ENCODE results near the gene HMCN2.
"Not testable (repeated sequence)": the region's sequence is repeated elsewhere in the genome, so short reads cannot be mapped to it uniquely, and the experiment has no call there.

The HMCN2 gene

DNA sequence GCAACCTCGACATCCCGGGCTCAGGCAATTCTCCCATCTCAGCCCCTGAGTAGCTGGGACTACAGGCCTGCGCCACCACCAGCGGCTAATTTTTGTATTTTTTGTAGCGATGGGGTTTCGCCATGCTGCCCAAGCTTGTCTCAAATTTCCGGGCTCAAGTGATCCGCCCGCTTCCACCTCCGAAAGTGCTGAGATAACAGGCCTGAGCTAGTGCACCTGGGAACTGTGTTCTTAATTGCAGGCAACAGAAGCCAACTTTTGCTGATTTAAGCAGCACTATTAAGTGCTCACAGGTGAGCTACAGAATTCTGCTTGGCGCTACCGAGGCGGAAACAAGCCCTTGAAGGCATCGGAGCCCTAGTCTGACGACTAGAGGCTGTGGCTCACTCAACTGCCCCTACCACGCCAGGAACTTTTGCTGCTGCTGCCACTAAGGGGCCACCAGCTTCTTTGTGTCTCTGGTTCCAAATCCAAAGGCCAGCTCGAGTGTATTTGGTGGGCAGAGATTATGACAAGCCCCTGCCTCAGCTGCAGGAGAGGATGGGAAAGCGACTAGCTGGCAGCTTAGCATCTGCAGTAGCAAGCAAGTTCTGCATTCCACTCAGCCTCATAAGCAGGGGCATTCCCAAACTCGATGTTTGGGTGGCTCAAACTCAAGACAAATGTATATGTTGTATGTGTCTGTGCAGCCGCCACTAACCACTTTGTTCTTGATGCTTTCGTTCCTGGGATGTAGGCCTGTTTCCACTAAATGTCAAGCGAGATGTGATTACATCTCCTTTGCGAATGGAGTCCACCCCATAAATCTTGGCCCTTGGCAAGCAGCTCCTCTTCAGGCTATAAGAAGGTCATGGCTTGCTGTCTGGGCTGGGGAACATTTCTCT is 10.6 kb upstream of the HMCN2 start:
- Histone ChIP-seq H3K36me3 (replicated peaks; ENCODE audit: insufficient read depth, low read length) (no peaks in the 10 kb centered on the region), H4K20me1 (ENCODE audit: insufficient read depth, low read length) (no peaks in the 10 kb centered on the region), H3K27ac (ENCODE audit: low read length) (peak overlapping the region; percentile 56; the same call in 1 of the 2 replicates), H2AFZ (ENCODE audit: low read length) (peak overlapping the region; percentile 62), H3K4me3 (ENCODE audit: low read length) (peak overlapping the region; percentile 36), H3K79me2 (ENCODE audit: low read length) (no peaks in the 10 kb centered on the region), H3K9me3 (replicated peaks; ENCODE audit: insufficient read depth, low read length) (no peaks in the 10 kb centered on the region), H3K9ac (ENCODE audit: low read length) (0 out of 2 replicates have a peak overlapping the region, but pooled peaks have one; percentile 23), H3F3A (ENCODE audit: insufficient read depth, low read length) (peaks cover 10% of the 10 kb centered on the region), H3K4me2 (ENCODE audit: low read depth, low read length) (peak overlapping the region; percentile 81), H3K27me3 (replicated peaks; ENCODE audit: insufficient read depth, low read length) (peaks cover 61% of the 10 kb centered on the region), H3K9me2 (replicated peaks; ENCODE audit: insufficient read depth, low read length) (no peaks in the 10 kb centered on the region), H3K4me1 (ENCODE audit: low read length) (peaks cover 5% of the 10 kb centered on the region; the same call in 1 of the 2 replicates)
- TF ChIP-seq EZH2 (optimal IDR thresholded peaks at IDR 0.05; ENCODE audit: low read depth, low read length) (no peak), CTCF (IDR thresholded peaks at IDR 0.05; ENCODE audit: low read length) (no peak), EZH2phosphoT487 (IDR thresholded peaks at IDR 0.05; ENCODE audit: low read length) (no peak)
- peak; percentile 82 for DNase-seq

- no peaks in the 10 kb centered on the region for H3K9me2 ChIP-seq (replicated peaks; ENCODE audit: insufficient read depth, low read length)
- peaks cover 5% of the 10 kb centered on the region; the same call in 1 of the 2 replicates for H3K4me1 ChIP-seq (ENCODE audit: low read length)
- H3K79me2 ChIP-seq (ENCODE audit: low read length): no peaks in the 10 kb centered on the region
- H4K20me1 ChIP-seq (ENCODE audit: insufficient read depth, low read length): no peaks in the 10 kb centered on the region
- no peak for DNase-seq
- H3K27me3 ChIP-seq (replicated peaks; ENCODE audit: insufficient read depth, low read length): peaks cover 61% of the 10 kb centered on the region
- H3K4me2 ChIP-seq (ENCODE audit: low read depth, low read length): peak overlapping the region; percentile 81
- no peaks in the 10 kb centered on the region for H3K9me3 ChIP-seq (replicated peaks; ENCODE audit: insufficient read depth, low read length)
- H3K4me3 ChIP-seq (ENCODE audit: low read length): peak overlapping the region; percentile 36
- H2AFZ ChIP-seq (ENCODE audit: low read length): no peak overlapping the region
- H3K36me3 ChIP-seq (replicated peaks; ENCODE audit: insufficient read depth, low read length): no peaks in the 10 kb centered on the region
- no peak overlapping the region for H3K9ac ChIP-seq (ENCODE audit: low read length)
- TF ChIP-seq CTCF (IDR thresholded peaks at IDR 0.05; ENCODE audit: low read length) (no peak), EZH2 (optimal IDR thresholded peaks at IDR 0.05; ENCODE audit: low read depth, low read length) (no peak), EZH2phosphoT487 (IDR thresholded peaks at IDR 0.05; ENCODE audit: low read length) (no peak)
- peaks cover 10% of the 10 kb centered on the region for H3F3A ChIP-seq (ENCODE audit: insufficient read depth, low read length)
- H3K27ac ChIP-seq (ENCODE audit: low read length): no peak overlapping the region; the same call in 1 of the 2 replicates
Observed at GRCh38 chr9:130255631-130256134, 9.9 kb upstream of the HMCN2 start.

DNA sequence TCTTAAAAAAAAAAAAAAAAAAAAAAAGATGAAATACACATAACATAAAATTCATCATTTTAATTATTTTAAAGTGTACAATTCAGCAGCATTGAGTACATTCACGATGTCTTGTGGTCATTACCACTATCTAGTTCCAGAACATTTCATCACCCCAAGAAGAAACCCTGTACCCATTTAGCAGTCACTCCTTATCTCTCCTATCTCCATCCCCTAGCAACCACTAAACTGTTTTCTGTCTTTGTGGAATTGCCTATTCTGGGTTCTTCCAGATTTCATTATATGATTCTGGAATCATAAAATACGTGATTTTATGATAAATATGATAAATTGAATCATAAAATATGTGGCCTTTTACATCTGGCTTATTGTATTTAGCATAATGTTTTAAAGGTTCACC is 8.9 kb upstream of the HMCN2 start:
- Histone ChIP-seq H3F3A (ENCODE audit: insufficient read depth, low read length) (peaks cover 10% of the 10 kb centered on the region), H3K79me2 (ENCODE audit: low read length) (no peaks in the 10 kb centered on the region), H2AFZ (ENCODE audit: low read length) (no peak overlapping the region), H4K20me1 (ENCODE audit: insufficient read depth, low read length) (no peaks in the 10 kb centered on the region), H3K9ac (ENCODE audit: low read length) (no peak overlapping the region), H3K4me2 (ENCODE audit: low read depth, low read length) (no peak overlapping the region), H3K27me3 (replicated peaks; ENCODE audit: insufficient read depth, low read length) (peaks cover 63% of the 10 kb centered on the region), H3K27ac (ENCODE audit: low read length) (no peak overlapping the region), H3K36me3 (replicated peaks; ENCODE audit: insufficient read depth, low read length) (no peaks in the 10 kb centered on the region), H3K4me3 (ENCODE audit: low read length) (no peak overlapping the region), H3K4me1 (ENCODE audit: low read length) (peaks cover 5% of the 10 kb centered on the region; the same call in 1 of the 2 replicates), H3K9me3 (replicated peaks; ENCODE audit: insufficient read depth, low read length) (no peaks in the 10 kb centered on the region), H3K9me2 (replicated peaks; ENCODE audit: insufficient read depth, low read length) (no peaks in the 10 kb centered on the region)
- no peak for DNase-seq
- TF ChIP-seq EZH2 (optimal IDR thresholded peaks at IDR 0.05; ENCODE audit: low read depth, low read length) (no peak), CTCF (IDR thresholded peaks at IDR 0.05; ENCODE audit: low read length) (no peak), EZH2phosphoT487 (IDR thresholded peaks at IDR 0.05; ENCODE audit: low read length) (no peak)

- H3K4me3 ChIP-seq (ENCODE audit: low read length); H3K36me3 ChIP-seq (replicated peaks; ENCODE audit: insufficient read depth, low read length); H3F3A ChIP-seq (ENCODE audit: insufficient read depth, low read length); DNase-seq; H3K4me2 ChIP-seq (ENCODE audit: low read depth, low read length); H3K9ac ChIP-seq (ENCODE audit: low read length); H2AFZ ChIP-seq (ENCODE audit: low read length); H3K27ac ChIP-seq (ENCODE audit: low read length); H3K9me2 ChIP-seq (replicated peaks; ENCODE audit: insufficient read depth, low read length); H4K20me1 ChIP-seq (ENCODE audit: insufficient read depth, low read length); H3K4me1 ChIP-seq (ENCODE audit: low read length); H3K79me2 ChIP-seq (ENCODE audit: low read length); H3K9me3 ChIP-seq (replicated peaks; ENCODE audit: insufficient read depth, low read length): not testable (repeated sequence)
- peaks cover 65% of the 10 kb centered on the region for H3K27me3 ChIP-seq (replicated peaks; ENCODE audit: insufficient read depth, low read length)
Observed at GRCh38 chr9:130258137-130258536, 7.4 kb upstream of the HMCN2 start.
